ENCODE results near the gene LRRC8D. TPM values are rescaled to one million over a fixed set of nuclear protein-coding genes. Genes with fewer than 3 reads are reported as not detected.

Gene LRRC8D
- total and polyA plus RNA-seq, 4 donors = 7.1 to 17.4 (median 14.4) TPM

DNA sequence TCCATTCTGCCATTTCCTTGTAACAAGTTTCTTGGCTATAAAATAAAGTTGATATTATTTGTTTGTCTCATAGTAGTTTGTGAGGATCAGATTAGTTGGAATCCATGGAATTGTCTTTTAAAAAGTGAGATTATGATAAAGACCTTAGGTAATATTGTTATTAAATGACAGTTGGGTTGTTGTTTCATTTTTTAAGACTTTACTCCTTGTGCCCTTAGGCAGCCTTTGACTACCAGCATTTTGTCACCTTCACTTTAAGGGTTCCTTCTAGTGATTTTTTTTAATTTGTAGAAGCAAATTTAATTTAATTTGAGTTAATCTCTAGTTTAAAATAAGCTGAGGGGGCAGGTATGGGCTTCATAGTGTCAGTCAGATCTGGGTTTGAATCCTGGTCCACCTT, 89.4 kb downstream of the LRRC8D start:
- Histone ChIP-seq H3K27me3 (ENCODE audit: control insufficient read depth in 4 of 4, insufficient read depth in 4 of 4, low read length in 3 of 4) (no peaks in the 10 kb centered on the region), H3K4me1 (ENCODE audit: control insufficient read depth in 4 of 4, insufficient read depth in 4 of 4, low read length in 3 of 4) (no peaks in the 10 kb centered on the region), H3K27ac (ENCODE audit: low read depth in 1 of 2, low read length in 2 of 2) (no peak overlapping the region), H3K36me3 (ENCODE audit: control insufficient read depth in 4 of 4, insufficient read depth in 3 of 4, low read depth in 1 of 4, low read length in 3 of 4) (no peaks in the 10 kb centered on the region), H3K9ac (ENCODE audit: low read depth in 1 of 2, low read length in 2 of 2) (no peak overlapping the region), H3K9me3 (ENCODE audit: control insufficient read depth in 4 of 4, low read length in 3 of 4) (no peaks in the 10 kb centered on the region), H3K4me3 (ENCODE audit: low read depth in 1 of 3, low read length in 3 of 3) (no peak overlapping the region)
- TF ChIP-seq NR2F2 (IDR thresholded peaks at IDR 0.05) = no peak
- TF ChIP-seq, protein P1, sequence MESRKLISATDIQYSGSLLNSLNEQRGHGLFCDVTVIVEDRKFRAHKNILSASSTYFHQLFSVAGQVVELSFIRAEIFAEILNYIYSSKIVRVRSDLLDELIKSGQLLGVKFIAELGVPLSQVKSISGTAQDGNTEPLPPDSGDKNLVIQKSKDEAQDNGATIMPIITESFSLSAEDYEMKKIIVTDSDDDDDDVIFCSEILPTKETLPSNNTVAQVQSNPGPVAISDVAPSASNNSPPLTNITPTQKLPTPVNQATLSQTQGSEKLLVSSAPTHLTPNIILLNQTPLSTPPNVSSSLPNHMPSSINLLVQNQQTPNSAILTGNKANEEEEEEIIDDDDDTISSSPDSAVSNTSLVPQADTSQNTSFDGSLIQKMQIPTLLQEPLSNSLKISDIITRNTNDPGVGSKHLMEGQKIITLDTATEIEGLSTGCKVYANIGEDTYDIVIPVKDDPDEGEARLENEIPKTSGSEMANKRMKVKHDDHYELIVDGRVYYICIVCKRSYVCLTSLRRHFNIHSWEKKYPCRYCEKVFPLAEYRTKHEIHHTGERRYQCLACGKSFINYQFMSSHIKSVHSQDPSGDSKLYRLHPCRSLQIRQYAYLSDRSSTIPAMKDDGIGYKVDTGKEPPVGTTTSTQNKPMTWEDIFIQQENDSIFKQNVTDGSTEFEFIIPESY (IDR thresholded peaks at IDR 0.05) = no peak
- no peak for TF ChIP-seq FOXA2 (IDR thresholded peaks at IDR 0.05)
- no peak for TF ChIP-seq SP1 (IDR thresholded peaks at IDR 0.05)
- no peak for TF ChIP-seq YY1 (IDR thresholded peaks at IDR 0.05)
- no peak for TF ChIP-seq RAD21 (IDR thresholded peaks at IDR 0.05)
- TF ChIP-seq, protein P2, sequence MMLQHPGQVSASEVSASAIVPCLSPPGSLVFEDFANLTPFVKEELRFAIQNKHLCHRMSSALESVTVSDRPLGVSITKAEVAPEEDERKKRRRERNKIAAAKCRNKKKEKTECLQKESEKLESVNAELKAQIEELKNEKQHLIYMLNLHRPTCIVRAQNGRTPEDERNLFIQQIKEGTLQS (IDR thresholded peaks at IDR 0.05) = no peak
- no peak for TF ChIP-seq RXRA (IDR thresholded peaks at IDR 0.05)
- TF ChIP-seq, protein P3, sequence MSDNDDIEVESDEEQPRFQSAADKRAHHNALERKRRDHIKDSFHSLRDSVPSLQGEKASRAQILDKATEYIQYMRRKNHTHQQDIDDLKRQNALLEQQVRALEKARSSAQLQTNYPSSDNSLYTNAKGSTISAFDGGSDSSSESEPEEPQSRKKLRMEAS (IDR thresholded peaks at IDR 0.05) = no peak
- TF ChIP-seq EGR1 (IDR thresholded peaks at IDR 0.05; ENCODE audit: low read depth in 2 of 2) = no peak
- TF ChIP-seq TAF1 (conservative IDR thresholded peaks at IDR 0.05) = no peak
- TF ChIP-seq, protein P4, sequence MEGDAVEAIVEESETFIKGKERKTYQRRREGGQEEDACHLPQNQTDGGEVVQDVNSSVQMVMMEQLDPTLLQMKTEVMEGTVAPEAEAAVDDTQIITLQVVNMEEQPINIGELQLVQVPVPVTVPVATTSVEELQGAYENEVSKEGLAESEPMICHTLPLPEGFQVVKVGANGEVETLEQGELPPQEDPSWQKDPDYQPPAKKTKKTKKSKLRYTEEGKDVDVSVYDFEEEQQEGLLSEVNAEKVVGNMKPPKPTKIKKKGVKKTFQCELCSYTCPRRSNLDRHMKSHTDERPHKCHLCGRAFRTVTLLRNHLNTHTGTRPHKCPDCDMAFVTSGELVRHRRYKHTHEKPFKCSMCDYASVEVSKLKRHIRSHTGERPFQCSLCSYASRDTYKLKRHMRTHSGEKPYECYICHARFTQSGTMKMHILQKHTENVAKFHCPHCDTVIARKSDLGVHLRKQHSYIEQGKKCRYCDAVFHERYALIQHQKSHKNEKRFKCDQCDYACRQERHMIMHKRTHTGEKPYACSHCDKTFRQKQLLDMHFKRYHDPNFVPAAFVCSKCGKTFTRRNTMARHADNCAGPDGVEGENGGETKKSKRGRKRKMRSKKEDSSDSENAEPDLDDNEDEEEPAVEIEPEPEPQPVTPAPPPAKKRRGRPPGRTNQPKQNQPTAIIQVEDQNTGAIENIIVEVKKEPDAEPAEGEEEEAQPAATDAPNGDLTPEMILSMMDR (IDR thresholded peaks at IDR 0.05; ENCODE audit: low read depth, low read length, missing input control) = no peak
- no peak for DNase-seq (ENCODE audit: low spot score)

DNA sequence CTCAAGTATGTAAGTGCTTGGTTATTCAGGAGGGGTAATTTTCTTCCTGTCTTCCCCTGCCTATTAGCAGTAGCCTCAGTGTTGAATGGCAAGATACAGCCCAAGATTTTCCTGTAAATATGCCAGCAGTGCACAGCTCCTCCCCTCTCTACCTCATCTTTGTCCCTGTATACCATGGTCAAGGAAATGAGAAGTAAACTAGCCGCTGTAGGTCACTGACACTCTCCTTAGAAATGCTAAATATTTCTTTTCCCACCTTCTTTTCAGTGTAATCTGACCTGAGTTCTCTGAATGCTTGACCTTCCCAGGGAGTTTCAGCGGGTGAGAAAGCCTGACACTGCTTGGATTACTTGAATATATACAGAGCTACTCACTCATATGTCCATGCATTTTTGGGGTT, 89.9 kb downstream of the LRRC8D start:
- no peak for TF ChIP-seq HNF4A (conservative IDR thresholded peaks at IDR 0.05)
- no peak for TF ChIP-seq HNF4G (IDR thresholded peaks at IDR 0.05)
- TF ChIP-seq, protein P1 (IDR thresholded peaks at IDR 0.05) = no peak
- TF ChIP-seq, protein P3 (IDR thresholded peaks at IDR 0.05) = no peak
- no peak for TF ChIP-seq GABPA (IDR thresholded peaks at IDR 0.05 in 1 of 2, conservative IDR thresholded peaks at IDR 0.05 in 1 of 2)
- TF ChIP-seq NR2F2 (IDR thresholded peaks at IDR 0.05) = no peak
- no peak for TF ChIP-seq SP1 (IDR thresholded peaks at IDR 0.05)
- Histone ChIP-seq H3K9ac (ENCODE audit: low read depth in 1 of 2, low read length in 2 of 2) (no peak overlapping the region), H3K9me3 (ENCODE audit: control insufficient read depth in 4 of 4, low read length in 3 of 4) (no peaks in the 10 kb centered on the region), H3K36me3 (ENCODE audit: control insufficient read depth in 4 of 4, insufficient read depth in 3 of 4, low read depth in 1 of 4, low read length in 3 of 4) (no peaks in the 10 kb centered on the region), H3K27me3 (ENCODE audit: control insufficient read depth in 4 of 4, insufficient read depth in 4 of 4, low read length in 3 of 4) (no peaks in the 10 kb centered on the region), H3K4me3 (ENCODE audit: low read depth in 1 of 3, low read length in 3 of 3) (no peak overlapping the region), H3K4me1 (ENCODE audit: control insufficient read depth in 4 of 4, insufficient read depth in 4 of 4, low read length in 3 of 4) (peaks cover 0 to under 1% (median 0%) of the 10 kb centered on the region in 4 donors), H3K27ac (ENCODE audit: low read depth in 1 of 2, low read length in 2 of 2) (no peak overlapping the region)
- WGBS = 85% methylated on average over 2 of the region's 2 CpGs
- DNase-seq (ENCODE audit: low spot score) = no peak

Measured in liver (tissue), 9 donors.